A204.1 (cell line): Measurements from ENCODE around the gene PRXL2B.

Source experiments
- FAIRE-seq: peaks from 2 replicates; lab custom pipeline; 2012; peaks lifted over from hg19 to GRCh38; lab: Jason Lieb, UNC

PRXL2B gene

DNA sequence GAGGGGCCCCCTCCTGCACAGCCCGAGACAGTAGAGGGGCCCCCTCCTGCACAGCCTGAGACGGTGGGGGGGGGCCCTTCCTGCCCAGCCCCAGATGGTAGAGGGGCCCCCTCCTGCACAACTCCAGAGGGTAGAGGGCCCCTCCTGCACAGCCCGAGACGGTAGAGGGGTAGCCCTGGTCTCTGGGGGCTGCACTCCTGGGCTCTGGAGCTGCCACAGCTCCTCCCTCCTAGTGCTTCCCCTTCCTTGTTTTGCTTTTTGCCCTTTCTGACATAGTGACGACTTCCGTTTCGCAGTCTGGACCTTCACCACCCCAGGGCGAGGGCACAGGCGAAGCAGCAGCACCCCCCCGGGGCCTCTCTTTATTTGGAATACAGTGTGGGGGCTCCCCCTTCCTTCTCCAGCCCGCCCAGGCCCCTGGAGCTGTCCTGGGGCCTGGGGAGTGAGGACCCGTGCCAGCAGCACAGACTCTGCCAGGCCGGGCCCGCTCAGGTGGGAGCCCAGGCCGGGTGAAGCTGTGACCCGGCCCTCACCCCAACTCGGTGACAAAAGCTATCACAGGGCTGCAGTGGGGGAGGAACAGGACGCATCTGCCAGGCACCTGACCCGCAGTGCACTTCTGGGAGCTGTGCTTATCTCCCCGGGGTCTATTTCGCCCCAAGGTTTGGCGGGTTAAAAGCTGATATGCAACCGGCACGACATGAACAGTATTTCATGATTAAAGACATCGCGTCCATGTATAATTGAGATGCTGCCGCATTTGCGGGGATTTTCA is 1.1 kb upstream of the PRXL2B start:
- FAIRE-seq: no peak

DNA sequence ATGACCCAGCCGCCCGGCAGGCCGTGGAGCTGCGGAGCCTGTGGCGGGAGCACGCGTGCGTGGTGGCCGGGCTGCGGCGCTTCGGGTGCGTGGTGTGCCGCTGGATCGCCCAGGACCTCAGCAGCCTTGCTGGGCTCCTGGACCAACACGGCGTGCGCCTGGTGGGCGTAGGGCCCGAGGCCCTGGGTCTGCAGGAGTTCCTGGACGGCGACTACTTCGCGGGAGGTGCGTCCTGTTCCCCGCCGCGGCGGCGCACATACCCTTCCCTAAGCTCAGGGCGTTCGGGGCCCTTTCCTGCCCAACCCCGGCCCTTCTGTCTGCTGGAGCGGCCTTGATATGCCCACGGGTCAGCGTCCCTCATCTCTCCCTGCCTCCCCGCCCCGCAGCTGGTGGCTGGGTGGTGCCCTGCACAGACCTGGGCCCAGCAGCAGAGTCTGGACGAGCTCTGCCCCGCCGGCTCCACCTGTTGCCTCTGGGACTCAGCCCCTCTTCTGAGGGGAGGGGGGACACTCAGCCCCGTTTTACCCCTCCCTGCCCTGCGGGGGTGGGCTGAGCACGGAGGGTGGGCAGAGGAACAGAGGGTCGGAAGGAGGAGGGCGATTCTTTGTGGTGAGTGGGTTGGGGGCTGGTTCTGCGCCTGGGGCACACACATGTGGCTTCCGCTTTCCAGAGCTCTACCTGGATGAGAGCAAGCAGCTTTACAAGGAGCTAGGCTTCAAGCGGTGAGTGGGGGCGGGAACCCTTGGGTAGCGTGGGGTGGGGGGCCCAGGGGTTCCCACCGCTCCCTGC is 688 bp downstream of the PRXL2B start:
- FAIRE-seq: no peak

DNA sequence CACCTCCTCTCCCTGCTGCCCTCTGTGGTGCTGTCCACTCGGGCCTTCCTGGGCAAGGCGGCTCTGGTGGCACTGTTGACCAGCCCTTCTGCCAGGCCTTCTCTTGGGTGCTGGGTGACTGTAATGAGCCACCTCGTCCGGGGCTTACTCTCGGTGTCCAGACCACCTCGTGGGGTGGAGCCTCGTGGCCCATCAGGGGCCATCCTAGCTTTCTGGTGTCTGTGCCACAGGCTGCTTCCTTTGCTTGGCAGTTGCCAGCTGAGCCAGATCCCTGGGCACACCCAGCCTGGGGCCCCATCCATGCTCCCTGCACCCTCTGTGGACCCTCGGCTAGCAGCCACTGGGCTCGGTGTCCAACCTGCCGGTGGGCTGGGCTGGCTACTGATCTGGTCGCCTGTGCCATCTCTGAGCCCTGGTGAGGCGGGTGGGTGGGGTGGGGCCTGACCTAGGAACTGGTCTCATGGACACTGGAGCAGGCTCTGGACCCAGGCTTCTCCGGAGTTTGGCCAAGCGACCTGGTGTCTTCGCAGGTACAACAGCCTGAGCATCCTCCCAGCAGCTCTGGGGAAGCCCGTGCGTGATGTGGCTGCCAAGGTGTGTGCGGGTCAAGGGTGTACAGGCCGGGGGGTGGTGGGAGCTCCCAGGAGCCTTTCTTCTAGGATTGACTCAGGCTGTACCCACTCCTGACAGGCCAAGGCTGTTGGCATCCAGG is 1.4 kb downstream of the PRXL2B start:
- no peak for FAIRE-seq

DNA sequence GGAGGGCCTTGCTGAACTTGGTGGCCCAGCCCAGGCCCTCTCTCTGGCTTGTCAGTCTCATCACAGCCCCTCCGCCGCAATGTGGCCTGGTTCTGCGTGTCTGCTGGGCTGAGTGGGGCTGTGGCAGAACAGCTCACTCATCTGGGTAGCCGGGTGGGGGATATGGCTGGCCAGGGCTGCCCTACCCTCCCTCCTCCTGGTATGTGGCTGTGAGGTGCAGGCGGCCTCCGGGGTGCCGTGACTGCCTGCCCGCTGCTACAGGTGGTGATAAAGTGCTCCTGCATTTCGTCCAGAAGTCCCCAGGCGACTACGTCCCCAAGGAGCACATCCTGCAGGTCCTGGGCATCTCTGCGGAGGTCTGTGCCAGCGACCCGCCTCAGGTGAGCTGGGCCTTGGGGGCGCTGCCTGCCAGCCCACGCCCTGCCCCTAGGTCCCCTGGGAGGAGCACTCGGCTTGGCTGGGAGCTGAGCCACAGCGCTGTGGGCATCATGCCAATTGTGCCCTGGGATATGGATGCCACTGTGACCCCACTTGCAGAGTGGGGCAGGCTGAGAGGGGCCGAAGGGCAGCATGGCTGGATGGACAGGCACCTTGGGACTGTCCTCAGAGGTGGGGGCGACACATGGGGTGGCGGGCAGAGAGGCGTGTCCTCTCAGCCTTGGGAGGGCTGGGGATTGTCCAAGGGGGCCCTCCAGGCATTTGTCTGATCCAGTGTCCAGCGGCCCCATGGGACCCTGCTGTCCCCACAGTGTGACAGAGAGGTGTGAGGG is 2.3 kb downstream of the PRXL2B start:
- no peak for FAIRE-seq

DNA sequence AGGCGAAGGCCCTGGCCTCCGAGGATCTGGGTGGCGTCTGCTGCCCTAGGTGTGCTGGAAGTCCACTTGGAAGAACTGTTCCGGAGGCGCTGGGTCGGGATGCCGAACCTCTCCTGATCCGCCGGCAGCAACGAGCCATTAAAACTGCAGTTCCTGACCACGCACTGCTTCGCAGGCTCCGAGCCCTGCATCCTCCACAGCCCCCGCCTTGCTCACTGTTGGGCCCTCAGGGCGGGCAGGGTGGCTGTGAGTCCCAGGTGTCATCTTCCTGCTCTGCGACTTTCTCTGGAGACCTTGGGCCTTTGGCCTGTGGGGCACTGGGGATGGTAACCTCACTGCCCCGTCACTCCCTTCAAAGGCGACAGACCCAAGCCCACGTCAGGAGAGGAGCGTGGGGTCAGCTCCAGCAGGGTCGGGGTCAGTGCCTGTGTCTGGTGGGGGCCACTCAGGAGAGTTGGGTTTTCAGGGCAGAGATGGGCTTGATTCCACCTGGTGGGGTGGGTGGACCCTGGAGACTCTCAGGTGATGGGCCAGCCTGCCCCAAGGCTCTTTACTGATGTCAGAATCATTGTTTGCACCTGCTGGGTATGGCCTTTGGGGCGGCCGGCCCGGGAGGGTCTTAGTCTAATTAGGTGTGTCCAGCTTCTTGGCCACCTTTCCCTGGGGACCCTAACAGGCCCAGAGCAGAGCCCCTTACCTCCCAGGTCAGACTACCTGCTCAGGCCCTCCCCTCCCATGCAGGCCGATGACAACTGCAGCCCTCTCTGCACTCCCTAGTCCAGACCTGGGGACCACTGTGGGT is 3.1 kb downstream of the PRXL2B start:
- FAIRE-seq: no peak

DNA sequence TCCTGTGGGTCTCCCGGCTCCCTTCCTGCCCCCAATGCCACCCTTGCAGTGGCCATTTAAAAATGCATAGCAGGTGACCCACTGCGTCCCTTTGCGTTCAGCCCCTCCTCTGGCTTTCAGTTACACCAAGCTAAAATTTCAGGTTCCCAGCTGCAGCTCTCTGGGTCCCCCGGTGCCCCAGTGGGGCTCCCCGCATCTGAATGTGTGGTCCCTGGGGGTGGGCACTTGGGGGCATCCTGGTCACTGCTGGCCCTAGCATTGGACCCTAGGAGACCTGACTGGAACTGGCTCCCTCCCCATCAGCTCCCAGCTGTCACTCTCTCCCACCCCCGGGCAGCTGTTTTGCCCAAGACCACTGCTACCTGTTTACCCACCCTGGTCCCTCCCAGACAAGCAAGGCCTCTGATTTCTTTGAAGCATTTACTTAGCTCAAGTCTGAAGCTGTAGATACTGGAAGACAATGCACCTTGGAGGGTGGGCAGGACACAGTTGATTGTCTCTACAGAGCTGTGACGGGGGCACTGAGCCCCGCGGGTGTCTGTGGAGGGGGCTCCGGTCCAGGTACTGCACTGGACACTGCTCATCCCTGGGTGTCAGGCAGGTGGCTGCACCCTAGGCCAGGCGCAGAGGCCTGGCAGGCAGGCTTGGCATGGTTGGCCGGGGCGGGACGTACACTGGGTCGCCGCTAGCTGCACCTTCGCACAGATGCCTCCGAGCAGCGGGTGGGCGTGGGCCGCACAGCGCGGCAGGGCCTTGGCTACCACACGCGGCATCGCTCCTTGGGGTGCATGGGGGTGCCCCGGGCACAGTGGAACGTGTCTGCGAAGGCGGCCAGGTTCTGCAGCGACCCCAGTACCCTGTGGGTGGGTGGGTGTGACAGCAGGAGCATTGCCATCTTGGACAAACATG is 3.9 kb downstream of the PRXL2B start:
- no peak for FAIRE-seq

DNA sequence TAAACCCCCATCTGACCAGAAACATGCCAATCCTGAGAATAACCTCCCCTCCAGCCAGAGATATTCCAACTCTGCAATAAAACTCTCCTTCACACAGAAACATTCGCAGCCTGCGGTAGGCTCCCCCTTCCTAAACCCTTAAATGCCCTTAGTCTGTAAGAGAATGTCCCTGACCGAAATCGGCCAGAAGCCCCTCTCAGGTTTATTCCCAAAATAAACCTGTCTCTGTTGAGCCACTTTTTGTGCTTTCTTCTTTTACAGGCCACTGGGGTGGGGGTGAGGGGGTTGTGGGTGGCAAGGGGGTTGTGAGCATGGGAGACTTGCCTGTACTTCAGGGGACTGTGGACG is 4.6 kb downstream of the PRXL2B start:
- FAIRE-seq: no peak

DNA sequence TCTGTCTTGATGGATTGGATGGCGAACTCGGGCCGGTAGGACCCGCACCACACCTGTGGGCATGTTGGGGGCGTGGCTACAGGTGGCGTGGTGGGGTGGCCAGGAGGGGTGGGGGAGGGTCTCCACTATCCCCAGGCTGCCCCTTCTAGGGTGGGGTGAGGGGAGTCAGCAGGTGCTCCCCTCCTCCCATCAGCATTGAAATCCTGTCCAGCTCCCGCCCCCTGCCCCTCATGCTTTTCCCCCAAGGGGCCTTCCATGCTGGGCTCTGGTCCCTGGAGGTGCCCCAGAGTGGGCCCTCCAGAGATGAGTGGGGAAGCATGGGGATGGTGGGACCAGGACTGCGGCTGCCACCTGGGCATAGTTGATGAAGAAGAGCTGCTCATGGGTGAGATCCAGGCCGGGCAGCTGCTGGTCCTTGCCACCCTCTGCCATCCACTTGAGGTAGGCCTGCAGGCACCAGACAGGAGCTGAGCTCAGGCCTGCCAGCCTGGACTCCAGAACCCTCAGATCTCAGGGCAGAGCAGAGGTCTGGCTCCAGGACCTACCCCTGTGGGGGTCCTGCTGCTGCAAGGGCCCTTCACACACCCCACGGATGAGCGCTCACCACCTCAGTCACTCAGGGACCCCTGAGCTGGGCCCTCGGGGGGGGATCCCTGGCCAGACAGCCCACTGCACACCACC is 5.1 kb downstream of the PRXL2B start:
- no peak for FAIRE-seq

DNA sequence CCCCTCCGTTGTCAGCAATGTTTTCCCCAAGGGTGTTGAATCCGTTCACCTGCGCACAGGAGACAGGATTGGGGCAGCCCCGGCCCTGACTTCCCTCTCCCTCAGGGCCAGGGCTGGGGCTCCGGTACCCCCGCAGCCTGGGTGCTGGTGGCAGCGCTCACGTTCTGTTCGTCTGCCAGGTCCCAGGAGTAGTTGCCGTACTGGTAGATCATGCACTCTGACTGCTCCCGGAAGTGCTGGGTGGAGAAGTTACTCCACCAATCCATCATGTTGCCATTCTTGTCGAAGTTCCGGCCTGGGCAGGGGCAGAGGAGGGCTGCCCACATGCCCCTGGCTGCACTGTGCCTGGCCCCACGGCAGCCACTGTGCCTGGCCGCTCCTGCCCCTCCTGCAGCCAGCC is 6.1 kb downstream of the PRXL2B start:
- no peak for FAIRE-seq

DNA sequence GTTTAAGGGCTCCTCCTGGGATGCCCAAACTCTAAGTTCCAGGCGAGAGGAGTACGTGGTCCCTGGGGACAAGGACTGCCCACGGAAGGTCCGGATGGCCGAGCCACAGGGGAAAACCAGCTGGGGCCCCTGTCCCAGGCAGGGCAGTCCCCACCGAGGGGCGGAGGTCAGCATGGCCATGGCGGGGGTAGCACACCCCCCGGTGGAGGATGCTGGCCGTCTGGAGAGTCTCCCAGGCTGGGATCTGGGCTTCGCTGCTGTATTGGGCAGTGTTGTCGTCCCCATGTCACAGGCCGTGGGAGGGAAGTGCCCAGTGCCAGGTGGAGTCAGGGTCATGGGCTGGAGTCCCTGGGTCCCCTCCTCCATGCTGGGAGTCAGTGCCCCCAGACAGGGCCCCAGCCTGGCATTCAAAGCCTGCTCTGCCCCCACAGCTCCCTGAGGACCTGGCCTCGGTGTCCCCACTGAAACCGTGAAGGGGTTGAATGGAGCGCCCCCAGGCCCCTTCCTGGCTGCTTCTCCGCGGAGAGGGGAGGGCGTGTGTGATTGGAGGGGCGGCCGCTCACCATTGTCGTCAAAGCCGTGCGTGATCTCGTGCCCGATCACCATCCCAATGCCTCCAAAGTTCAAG is 6.8 kb downstream of the PRXL2B start:
- no peak for FAIRE-seq

DNA sequence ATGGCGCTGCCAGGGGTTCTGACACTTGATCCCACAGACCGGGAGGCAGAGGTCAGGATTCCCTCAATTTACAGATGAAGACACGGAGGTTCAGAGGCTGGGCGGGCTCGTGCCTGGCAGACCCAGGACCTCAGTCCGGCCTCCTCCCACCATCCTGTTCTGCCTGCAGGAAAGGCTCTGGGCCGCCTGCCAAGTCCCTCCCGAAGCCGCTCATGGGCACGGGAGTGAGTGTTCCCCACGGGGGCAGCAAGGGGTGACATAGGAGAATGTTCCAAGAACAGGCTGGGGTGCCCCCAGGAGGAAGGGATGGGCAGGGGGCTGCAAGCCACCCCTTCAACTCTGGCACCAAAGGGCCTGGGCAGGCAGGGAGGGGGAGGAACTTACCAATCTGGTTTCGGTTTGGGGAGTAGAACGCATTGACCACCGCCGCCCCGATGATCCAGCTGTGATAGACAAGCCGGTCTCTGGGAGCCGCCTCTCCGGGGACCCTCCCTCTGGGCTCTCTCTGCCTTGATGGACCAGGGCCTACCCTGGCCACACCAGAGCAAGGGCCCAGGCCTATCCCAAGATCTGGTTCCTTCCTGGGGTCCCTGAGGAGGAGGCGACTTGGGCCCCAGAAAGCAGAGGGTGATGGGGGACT is 7.5 kb downstream of the PRXL2B start:
- FAIRE-seq: no peak

DNA sequence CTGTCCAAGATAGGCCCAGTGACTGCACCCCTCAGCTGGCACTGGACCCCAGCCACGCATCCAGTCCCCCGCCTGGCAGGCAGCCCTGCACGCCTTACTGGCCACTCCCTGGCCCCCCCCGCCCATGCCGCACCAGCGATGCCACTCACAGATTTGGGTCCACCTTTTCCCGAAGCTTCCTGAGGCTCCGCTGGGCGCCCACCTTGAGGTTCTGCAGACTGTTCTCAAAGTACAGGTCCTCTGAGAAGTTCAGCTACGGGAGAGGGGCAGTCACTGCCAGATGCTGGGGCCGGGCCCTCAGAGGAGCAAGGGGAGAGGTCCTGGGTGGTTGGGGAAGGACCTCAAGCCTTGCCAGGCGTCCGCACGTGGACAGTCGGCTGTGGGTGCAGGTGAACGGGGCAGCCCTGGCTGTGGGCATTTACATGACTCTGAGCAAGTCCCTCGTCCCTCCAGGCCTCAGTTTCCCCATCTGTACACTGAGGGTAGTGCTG is 8.1 kb downstream of the PRXL2B start:
- no peak for FAIRE-seq

DNA sequence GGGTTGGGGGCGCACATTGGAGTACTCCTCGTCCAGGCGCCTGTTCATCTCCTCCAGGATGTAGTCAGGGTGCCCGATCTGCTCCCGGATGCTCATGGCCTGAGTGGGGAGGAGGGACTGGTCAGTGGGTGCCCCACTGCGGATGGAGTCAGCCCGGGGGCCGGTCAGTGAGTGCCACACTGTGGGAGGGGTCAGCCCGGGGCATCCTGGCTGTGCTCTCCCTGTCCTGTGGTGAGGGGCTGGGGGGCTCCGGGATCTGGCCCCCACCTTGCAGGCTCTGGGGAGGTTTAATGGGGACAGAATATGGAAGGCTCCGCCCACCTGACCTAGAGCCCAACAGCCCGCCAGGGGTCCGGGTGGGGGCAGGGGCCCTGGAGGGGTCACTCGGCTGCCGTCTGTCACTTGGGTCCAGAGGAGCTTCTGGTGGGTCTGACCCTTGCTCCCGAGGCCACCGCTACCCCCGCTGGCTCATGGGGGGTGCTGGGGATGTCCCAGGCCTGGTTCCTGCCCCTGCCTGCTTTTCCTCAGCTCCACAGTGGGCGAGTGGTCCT is 8.8 kb downstream of the PRXL2B start:
- FAIRE-seq: no peak

DNA sequence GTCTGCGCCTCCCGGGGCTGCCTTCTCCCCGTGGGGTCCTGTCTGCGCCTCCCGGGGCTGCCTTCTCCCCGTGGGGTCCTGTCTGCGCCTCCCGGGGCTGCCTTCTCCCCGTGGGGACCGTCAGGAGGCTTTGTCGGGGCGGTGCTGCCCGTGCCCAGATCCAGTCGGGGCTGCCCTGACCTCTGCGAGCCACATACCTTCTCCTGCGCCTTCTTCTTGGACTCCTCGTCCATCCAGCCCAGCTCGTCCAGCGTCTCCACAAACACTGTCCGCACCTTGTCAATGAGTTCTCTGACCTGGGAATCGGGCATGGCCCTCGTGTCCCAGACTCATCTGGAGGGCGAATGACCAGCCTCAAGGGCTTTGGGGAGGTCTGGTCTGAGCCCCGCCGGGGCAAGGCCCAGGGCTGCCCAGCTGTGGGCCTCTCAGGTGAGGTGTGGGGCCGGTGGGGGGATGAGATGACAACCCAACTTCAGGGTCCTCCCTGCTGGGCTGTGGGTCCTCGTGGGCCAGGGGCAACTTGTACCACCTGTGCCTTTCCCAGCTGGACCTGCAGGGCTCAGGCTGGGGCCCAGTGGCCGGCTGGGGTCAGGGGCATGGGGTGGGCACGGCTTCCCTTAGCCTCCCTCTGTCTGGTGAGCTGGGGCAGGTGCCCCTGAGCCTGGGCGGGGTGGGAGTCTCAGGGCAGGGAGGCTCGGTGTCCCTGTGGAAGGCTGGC is 9.4 kb downstream of the PRXL2B start:
- FAIRE-seq: no peak

DNA sequence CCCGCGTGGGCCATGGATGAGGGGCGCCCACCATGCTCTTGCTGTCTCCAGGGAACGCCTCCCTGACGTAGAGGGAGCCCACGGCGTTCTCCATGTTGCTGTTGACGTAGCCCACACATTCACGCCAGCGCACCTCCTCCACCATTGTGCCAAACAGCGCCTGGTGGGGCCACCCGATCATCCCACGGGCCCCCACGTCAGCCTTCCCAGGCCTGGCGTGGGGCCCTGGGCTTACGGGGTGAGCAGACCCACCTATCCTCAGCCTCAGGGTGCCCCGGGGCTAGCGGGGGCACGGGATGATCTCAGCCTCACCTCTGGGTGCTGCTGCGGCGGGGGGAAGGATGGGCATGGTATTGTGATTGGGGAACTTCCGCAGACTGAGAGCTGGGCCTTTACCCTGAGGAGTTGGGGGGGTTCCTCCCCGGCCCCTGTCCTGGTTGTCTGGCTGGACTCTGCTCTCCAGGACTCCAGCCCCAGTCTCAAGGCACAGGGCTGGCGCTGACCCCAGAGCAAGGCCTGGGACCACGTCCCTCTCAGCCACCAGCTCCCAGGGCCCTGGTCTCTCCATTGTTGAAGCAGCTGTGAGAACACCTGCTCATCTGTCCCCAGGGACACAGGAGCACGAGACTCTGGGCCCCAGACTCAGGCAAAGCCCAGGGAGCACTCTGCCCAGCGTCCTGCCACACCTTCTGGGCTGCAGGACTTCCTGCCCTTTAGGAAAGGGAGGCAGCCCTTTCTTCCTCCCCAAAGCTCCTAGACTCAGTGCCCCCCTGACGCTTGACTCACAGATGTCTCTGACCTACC is 10.2 kb downstream of the PRXL2B start:
- FAIRE-seq: no peak

DNA sequence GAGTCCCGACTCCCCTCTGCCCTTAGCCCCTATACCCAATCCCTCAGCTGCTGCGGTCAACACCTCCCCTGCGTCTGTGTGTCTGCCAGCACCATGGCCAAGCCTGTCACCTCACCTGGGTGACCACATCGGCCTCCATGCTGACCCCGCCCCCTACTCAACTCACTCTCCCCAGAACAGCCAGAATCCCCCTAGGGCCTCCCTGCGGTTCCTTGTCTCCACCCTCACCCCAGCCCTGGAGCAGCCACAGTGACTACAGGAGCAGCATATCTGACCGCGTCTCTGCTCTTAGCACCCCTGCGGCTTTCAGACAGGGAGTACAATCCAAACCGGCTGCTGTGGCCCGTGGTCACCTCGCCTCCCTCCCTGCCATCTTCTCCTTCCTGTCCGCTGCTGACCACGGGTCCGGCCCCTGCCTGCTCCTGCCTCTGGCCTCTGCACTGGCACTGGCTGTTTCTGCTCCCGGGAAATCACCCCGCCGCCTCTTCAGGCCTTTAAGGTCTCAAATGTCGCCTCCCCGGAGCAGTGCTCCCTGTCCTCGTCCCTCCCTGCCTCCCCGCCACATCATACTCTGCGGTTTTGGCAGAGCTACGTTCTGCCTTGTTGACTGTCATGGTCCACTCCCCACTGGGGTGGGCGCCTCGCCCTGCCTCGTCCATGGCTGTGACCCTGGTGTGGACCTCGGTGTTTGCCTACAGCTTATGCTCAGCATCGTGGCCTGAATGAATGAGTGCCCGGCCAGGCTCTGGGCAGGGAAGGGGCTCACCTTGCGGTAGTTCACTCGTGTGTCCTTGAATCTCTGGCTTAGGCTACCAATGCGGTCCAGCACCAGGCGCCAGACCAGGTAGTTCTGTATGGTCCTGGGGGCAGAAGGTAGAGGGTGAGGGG is 11.1 kb downstream of the PRXL2B start:
- FAIRE-seq: no peak
